ENCODE measurements around the gene SPINDOC. TPM values are rescaled to one million over a fixed set of nuclear protein-coding genes. Genes with fewer than 3 reads are reported as not detected.

Gene SPINDOC
- total and polyA plus RNA-seq, 4 donors: 0.42 to 3.8 (median 2.9) TPM

- Histone ChIP-seq H3K4me3 (ENCODE audit: low read depth in 1 of 3, low read length in 3 of 3) (no peak overlapping the region), H3K4me1 (ENCODE audit: control insufficient read depth in 4 of 4, insufficient read depth in 4 of 4, low read length in 3 of 4) (peaks cover 0 to 18% (median 15%) of the 10 kb centered on the region in 4 donors), H3K9me3 (ENCODE audit: control insufficient read depth in 4 of 4, low read length in 3 of 4) (no peaks in the 10 kb centered on the region), H3K9ac (ENCODE audit: low read depth in 1 of 2, low read length in 2 of 2) (no peak overlapping the region), H3K27me3 (ENCODE audit: control insufficient read depth in 4 of 4, insufficient read depth in 4 of 4, low read length in 3 of 4) (no peaks in the 10 kb centered on the region), H3K27ac (ENCODE audit: low read depth in 1 of 2, low read length in 2 of 2) (no peak overlapping the region), H3K36me3 (ENCODE audit: control insufficient read depth in 4 of 4, insufficient read depth in 3 of 4, low read depth in 1 of 4, low read length in 3 of 4) (peaks cover 0 to 2% (median 0%) of the 10 kb centered on the region in 4 donors)
- TF ChIP-seq HNF4G (IDR thresholded peaks at IDR 0.05): no peak
- no peak for TF ChIP-seq SP1 (IDR thresholded peaks at IDR 0.05)
- no peak for TF ChIP-seq NR2F2 (IDR thresholded peaks at IDR 0.05)
- TF ChIP-seq TAF1 (conservative IDR thresholded peaks at IDR 0.05): no peak
- no peak for TF ChIP-seq EGR1 (IDR thresholded peaks at IDR 0.05; ENCODE audit: low read depth in 2 of 2)
- no peak for TF ChIP-seq REST (IDR thresholded peaks at IDR 0.05)
- no peak for TF ChIP-seq RAD21 (IDR thresholded peaks at IDR 0.05)
- WGBS: 96% methylated on average over 6 of the region's 6 CpGs
- no peak for DNase-seq (ENCODE audit: low spot score)
Measured at GRCh38 chr11:63846897-63847296, 33.6 kb downstream of the SPINDOC start.

GRCh38 chr11:63847363-63847762, 34.1 kb downstream of the SPINDOC start:
- TF ChIP-seq RXRA (IDR thresholded peaks at IDR 0.05) (no peak), JUND (IDR thresholded peaks at IDR 0.05) (no peak), ZBTB33 (IDR thresholded peaks at IDR 0.05) (no peak), ATF3 (IDR thresholded peaks at IDR 0.05) (no peak), RAD21 (IDR thresholded peaks at IDR 0.05) (no peak)
- DNase-seq (ENCODE audit: low spot score): no peak
- no peaks in the 10 kb centered on the region for H3K9me3 ChIP-seq (ENCODE audit: control insufficient read depth in 4 of 4, low read length in 3 of 4)
- no peak overlapping the region for H3K27ac ChIP-seq (ENCODE audit: low read depth in 1 of 2, low read length in 2 of 2)
- H3K9ac ChIP-seq (ENCODE audit: low read depth in 1 of 2, low read length in 2 of 2): no peak overlapping the region
- H3K27me3 ChIP-seq (ENCODE audit: control insufficient read depth in 4 of 4, insufficient read depth in 4 of 4, low read length in 3 of 4): no peaks in the 10 kb centered on the region
- 84% methylated on average over 3 of the region's 3 CpGs for WGBS
- H3K4me3 ChIP-seq (ENCODE audit: low read depth in 1 of 3, low read length in 3 of 3): no peak overlapping the region
- peaks cover 0 to 2% (median 0%) of the 10 kb centered on the region in 4 donors for H3K36me3 ChIP-seq (ENCODE audit: control insufficient read depth in 4 of 4, insufficient read depth in 3 of 4, low read depth in 1 of 4, low read length in 3 of 4)
- peaks cover 0 to 17% (median 13%) of the 10 kb centered on the region in 4 donors for H3K4me1 ChIP-seq (ENCODE audit: control insufficient read depth in 4 of 4, insufficient read depth in 4 of 4, low read length in 3 of 4)

GRCh38 chr11:63849691-63850090, 36.4 kb downstream of the SPINDOC start:
- Histone ChIP-seq H3K27me3 (ENCODE audit: control insufficient read depth in 4 of 4, insufficient read depth in 4 of 4, low read length in 3 of 4) (no peaks in the 10 kb centered on the region), H3K27ac (ENCODE audit: low read depth in 1 of 2, low read length in 2 of 2) (no peak overlapping the region), H3K36me3 (ENCODE audit: control insufficient read depth in 4 of 4, insufficient read depth in 3 of 4, low read depth in 1 of 4, low read length in 3 of 4) (peaks cover 0 to under 1% (median 0%) of the 10 kb centered on the region in 4 donors), H3K9me3 (ENCODE audit: control insufficient read depth in 4 of 4, low read length in 3 of 4) (no peaks in the 10 kb centered on the region), H3K4me3 (ENCODE audit: low read depth in 1 of 3, low read length in 3 of 3) (no peak overlapping the region), H3K9ac (ENCODE audit: low read depth in 1 of 2, low read length in 2 of 2) (no peak overlapping the region), H3K4me1 (ENCODE audit: control insufficient read depth in 4 of 4, insufficient read depth in 4 of 4, low read length in 3 of 4) (peaks cover 0 to 12% (median 6%) of the 10 kb centered on the region in 4 donors)
- DNase-seq (ENCODE audit: low spot score): no peak
- WGBS: 93% methylated on average over 2 of the region's 2 CpGs
- TF ChIP-seq YY1 (IDR thresholded peaks at IDR 0.05) (no peak), FOXA1 (IDR thresholded peaks at IDR 0.05) (no peak), ZBTB33 (IDR thresholded peaks at IDR 0.05) (no peak), GABPA (IDR thresholded peaks at IDR 0.05 in 1 of 2, conservative IDR thresholded peaks at IDR 0.05 in 1 of 2) (no peak), JUND (IDR thresholded peaks at IDR 0.05) (no peak), RXRA (IDR thresholded peaks at IDR 0.05) (no peak), HNF4G (IDR thresholded peaks at IDR 0.05) (no peak), REST (IDR thresholded peaks at IDR 0.05) (no peak), FOXA2 (IDR thresholded peaks at IDR 0.05) (no peak), MAX (IDR thresholded peaks at IDR 0.05) (no peak), SP1 (IDR thresholded peaks at IDR 0.05) (no peak), TAF1 (conservative IDR thresholded peaks at IDR 0.05) (no peak)

Measured in liver (tissue), 9 donors.